AG09309 (cell line): ENCODE results near the gene FOXQ1.
"Not testable (repeated sequence)": the region's sequence is repeated elsewhere in the genome, so short reads cannot be mapped to it uniquely, and the experiment has no call there.

Experiments used
- DNase-seq: peaks from one replicate; pipeline ENCODE4 v3.0.0-alpha.2; 2010; ENCODE audit warnings: low read depth
- H3K4me3 ChIP-seq: 2 replicates; pipeline ENCODE4 v1.5.1; 2011; ENCODE audit warnings: mild to moderate bottlenecking, low read depth, low read length, moderate library complexity; ENCODE audit not compliant: control insufficient read depth
- CTCF ChIP-seq: IDR thresholded peaks from 2 replicates; pipeline ENCODE4 v1.5.1; 2011; ENCODE audit warnings: mild to moderate bottlenecking, low read depth, low read length, inconsistent platforms; ENCODE audit not compliant: insufficient read depth, control insufficient read depth; ENCODE audit errors: missing control alignments

The FOXQ1 gene

GRCh38 chr6:1349655-1350054 is 37.8 kb downstream of the FOXQ1 start:
- TF ChIP-seq CTCF = no peak
- H3K4me3 ChIP-seq = no peak overlapping the region
- DNase-seq = no peak

- H3K4me3 ChIP-seq = no peak overlapping the region
- no peak for TF ChIP-seq CTCF
- DNase-seq = no peak
Observed at GRCh38 chr6:1351381-1352008, 39.6 kb downstream of the FOXQ1 start.

- not testable (repeated sequence) for DNase-seq, H3K4me3 ChIP-seq
Observed at GRCh38 chr6:1355068-1355467, 43.2 kb downstream of the FOXQ1 start.

- DNase-seq, H3K4me3 ChIP-seq: not testable (repeated sequence)
Observed at GRCh38 chr6:1361717-1362116, 49.8 kb downstream of the FOXQ1 start.

GRCh38 chr6:1362643-1363042 is 50.7 kb downstream of the FOXQ1 start:
- no peak for TF ChIP-seq CTCF
- DNase-seq = no peak
- no peak overlapping the region for H3K4me3 ChIP-seq

GRCh38 chr6:1363298-1363697 is 51.4 kb downstream of the FOXQ1 start:
- no peak for DNase-seq
- no peak for TF ChIP-seq CTCF
- no peak overlapping the region for H3K4me3 ChIP-seq

- H3K4me3 ChIP-seq = no peak overlapping the region
- TF ChIP-seq CTCF = peak; percentile 35
- DNase-seq = no peak
Observed at GRCh38 chr6:1363729-1364572, 52.1 kb downstream of the FOXQ1 start.
